Jurkat, Clone E6-1 (cell line): ENCODE measurements around the gene SAPCD2.

ENCODE experiments used
- DNase-seq: peaks from one replicate; pipeline ENCODE4 v3.0.0-alpha.2; 2011; ENCODE audit warnings: low read depth, low spot score
- H3K4me3 ChIP-seq: 2 replicates; pipeline ENCODE4 v1.5.1; 2011; ENCODE audit warnings: mild to moderate bottlenecking, low read length, control low read depth, moderate library complexity

Gene SAPCD2

GRCh38 chr9:137053944-137054931, 16.1 kb downstream of the SAPCD2 start, which contains the start of gene ENTPD2:
Gene ENTPD2, minus strand, starts transcription at chr9:137054061. Its CDS starts 64 bp downstream, at chr9:137053997.
- no peak within 1 kb of the TSS for H3K4me3 ChIP-seq
- DNase-seq: no peak

GRCh38 chr9:137052998-137053943, 17.1 kb downstream of the SAPCD2 start:
- no peak for DNase-seq
- H3K4me3 ChIP-seq: no peak overlapping the region

GRCh38 chr9:137052293-137052692, 18.1 kb downstream of the SAPCD2 start:
- DNase-seq: no peak
- no peak overlapping the region for H3K4me3 ChIP-seq

GRCh38 chr9:137051145-137051724, 19.1 kb downstream of the SAPCD2 start:
- no peak for DNase-seq
- H3K4me3 ChIP-seq: no peak overlapping the region

- DNase-seq: no peak
- H3K4me3 ChIP-seq: no peak overlapping the region
Measured at GRCh38 chr9:137050570-137050969, 19.8 kb downstream of the SAPCD2 start.

- no peak overlapping the region for H3K4me3 ChIP-seq
- DNase-seq: no peak
Measured at GRCh38 chr9:137049544-137050449, 20.6 kb downstream of the SAPCD2 start.

GRCh38 chr9:137048655-137049543, 21.5 kb downstream of the SAPCD2 start:
- no peak overlapping the region for H3K4me3 ChIP-seq
- no peak for DNase-seq

- H3K4me3 ChIP-seq: peak within 1 kb of the TSS; percentile 59
- DNase-seq: peak; percentile 55
Measured at GRCh38 chr9:137046088-137046787, 24.1 kb downstream of the SAPCD2 start, which contains the start of gene NPDC1. Gene NPDC1, minus strand, starts transcription at chr9:137046177. Its CDS starts 188 bp downstream, at chr9:137045989.

- no peak for DNase-seq
- H3K4me3 ChIP-seq: peak overlapping the region; percentile 59
Measured at GRCh38 chr9:137045294-137046087, 24.9 kb downstream of the SAPCD2 start.

GRCh38 chr9:137044502-137045177, 25.7 kb downstream of the SAPCD2 start:
- DNase-seq: no peak
- H3K4me3 ChIP-seq: no peak overlapping the region

- no peak for DNase-seq
- H3K4me3 ChIP-seq: no peak overlapping the region
Measured at GRCh38 chr9:137044037-137044436, 26.3 kb downstream of the SAPCD2 start.

- H3K4me3 ChIP-seq: no peak overlapping the region
- DNase-seq: no peak
Measured at GRCh38 chr9:137042751-137043727, 27.3 kb downstream of the SAPCD2 start.

- H3K4me3 ChIP-seq: no peak overlapping the region
- no peak for DNase-seq
Measured at GRCh38 chr9:137041124-137041523, 29.2 kb downstream of the SAPCD2 start.

GRCh38 chr9:137040568-137040967, 29.8 kb downstream of the SAPCD2 start:
- DNase-seq: no peak
- no peak overlapping the region for H3K4me3 ChIP-seq
